ENCODE results near the gene NCAPH2. TPM values are rescaled to one million over a fixed set of nuclear protein-coding genes. Genes with fewer than 3 reads are reported as not detected.

Gene NCAPH2
- total RNA-seq, 1 experiment from 2014 or later = 113 TPM

DNA sequence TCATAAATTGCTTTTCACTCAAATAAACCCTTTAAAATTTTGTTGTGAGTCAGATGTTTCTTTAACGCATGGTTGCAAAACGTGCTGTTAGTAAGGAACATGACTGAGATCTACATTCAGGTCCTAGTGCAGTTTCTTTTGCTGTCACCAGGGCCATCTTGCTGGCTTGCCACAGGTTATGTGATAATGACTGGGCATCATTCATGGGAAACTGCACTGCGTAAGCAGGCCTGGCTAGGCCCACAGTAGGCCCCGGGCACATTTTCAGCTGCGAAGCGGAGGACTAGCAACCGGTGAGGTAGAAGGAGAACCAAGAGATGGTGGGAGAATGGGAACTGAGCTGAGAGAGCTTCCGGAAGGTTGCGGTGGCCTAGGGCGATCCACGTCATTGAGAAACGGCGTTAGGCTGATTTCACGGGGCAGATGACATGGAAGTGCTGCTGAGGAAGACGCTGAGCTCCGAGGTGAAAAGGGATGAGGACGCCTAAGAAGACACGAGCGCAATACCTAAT, 34.4 kb downstream of the NCAPH2 start:
- DNase-seq (ENCODE audit: low read depth in 1 of 2, low spot score in 2 of 2) = no peak
- no peak overlapping the region for H3K27ac ChIP-seq
- no peaks in the 10 kb centered on the region for H3K27me3 ChIP-seq (replicated peaks)
- H3K4me3 ChIP-seq = no peak overlapping the region
- H3K4me1 ChIP-seq (replicated peaks) = peaks cover 21% of the 10 kb centered on the region
- no peaks in the 10 kb centered on the region for H3K9me3 ChIP-seq (replicated peaks)
- no peaks in the 10 kb centered on the region for H3K36me3 ChIP-seq

- Histone ChIP-seq H3K9me3 (replicated peaks) (no peaks in the 10 kb centered on the region), H3K4me1 (replicated peaks) (peaks cover 18% of the 10 kb centered on the region), H3K27me3 (replicated peaks) (no peaks in the 10 kb centered on the region), H3K4me3 (no peak overlapping the region), H3K27ac (no peak overlapping the region), H3K36me3 (no peaks in the 10 kb centered on the region)
- DNase-seq (ENCODE audit: low read depth in 1 of 2, low spot score in 2 of 2) = no peak
Observed at GRCh38 chr22:50544078-50544745, 36.2 kb downstream of the NCAPH2 start.

DNA sequence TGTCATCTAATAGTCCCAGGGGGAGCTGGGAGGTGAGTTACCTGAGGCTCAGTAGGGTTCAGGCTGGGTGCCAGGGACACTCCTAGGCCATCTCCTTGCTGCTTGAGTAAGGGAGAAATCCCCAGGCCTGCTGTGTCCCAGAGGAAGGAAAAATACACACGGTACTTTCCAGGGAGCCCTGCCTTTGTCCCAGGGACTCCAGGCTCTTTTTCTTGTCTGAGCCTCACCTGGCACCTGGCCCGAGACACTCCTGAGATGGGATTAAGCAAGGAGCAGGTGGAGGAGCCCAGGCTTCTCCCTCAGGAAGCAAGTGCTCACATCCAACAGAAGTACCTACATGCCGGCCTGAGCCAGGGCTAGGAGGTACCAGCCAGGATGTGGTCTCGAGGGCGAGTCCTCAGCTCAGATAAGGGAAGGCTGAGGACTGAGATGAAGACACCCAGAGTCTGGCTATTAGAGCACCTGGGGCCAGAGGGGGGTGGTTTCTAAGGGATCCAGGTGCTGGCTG, 36.8 kb downstream of the NCAPH2 start:
- Histone ChIP-seq H3K4me3 (no peak overlapping the region), H3K36me3 (no peaks in the 10 kb centered on the region), H3K27me3 (replicated peaks) (no peaks in the 10 kb centered on the region), H3K9me3 (replicated peaks) (no peaks in the 10 kb centered on the region), H3K4me1 (replicated peaks) (peaks cover 12% of the 10 kb centered on the region), H3K27ac (no peak overlapping the region)
- DNase-seq (ENCODE audit: low read depth in 1 of 2, low spot score in 2 of 2) = no peak

DNA sequence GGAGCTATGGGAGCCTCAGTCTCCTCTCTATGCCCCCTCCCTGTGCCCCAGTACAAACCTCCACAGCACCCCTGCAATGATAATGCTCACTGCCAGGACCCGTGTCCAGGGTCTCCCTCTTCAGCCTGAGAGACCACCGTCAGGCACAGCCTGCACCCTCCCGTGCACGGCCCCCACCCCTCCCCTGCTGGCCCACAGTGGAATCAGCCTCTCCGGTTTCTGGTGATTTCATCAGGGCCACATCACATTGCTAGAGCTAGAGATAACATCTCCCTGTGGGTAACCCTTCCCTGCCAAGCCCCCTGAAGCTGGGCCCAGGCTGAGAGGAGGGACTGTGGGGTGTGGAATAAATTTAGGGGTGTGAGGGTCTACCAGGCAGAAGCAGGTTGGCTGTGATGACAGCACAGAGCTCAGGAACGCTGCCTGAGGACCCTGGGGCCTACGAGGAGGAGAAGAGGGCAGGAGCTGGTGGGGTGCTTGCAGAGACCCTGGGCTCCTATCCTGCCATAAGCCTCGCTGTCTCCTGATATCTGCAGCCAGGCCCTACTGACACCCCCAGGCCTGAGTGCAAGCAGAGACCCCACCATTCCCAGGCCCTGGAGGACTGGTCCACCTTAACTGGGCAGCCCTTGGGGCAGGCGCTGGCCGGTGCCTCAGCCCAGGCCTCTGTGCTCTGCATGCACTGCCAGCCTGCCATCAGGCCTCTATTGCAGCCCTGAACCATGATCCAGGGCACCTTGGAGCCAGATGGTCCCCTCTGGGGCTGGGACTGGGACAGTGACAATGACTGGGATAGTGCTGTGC, 37.7 kb downstream of the NCAPH2 start, which contains the start of gene KLHDC7B:
KLHDC7B (plus strand) TSS at position 378 of the 804 bp plus-strand sequence; CDS start at position 723, 345 bp downstream.
- no peaks in the 10 kb centered on the region for H3K36me3 ChIP-seq
- H3K9me3 ChIP-seq (replicated peaks) = no peaks in the 10 kb centered on the region
- peaks cover 9% of the 10 kb centered on the region for H3K4me1 ChIP-seq (replicated peaks)
- no peaks in the 10 kb centered on the region for H3K27me3 ChIP-seq (replicated peaks)
- no peak for DNase-seq (ENCODE audit: low read depth in 1 of 2, low spot score in 2 of 2)
- no peak within 1 kb of the TSS for H3K4me3 ChIP-seq
- H3K27ac ChIP-seq = no peak within 1 kb of the TSS

- no peak overlapping the region for H3K27ac ChIP-seq
- H3K36me3 ChIP-seq = no peaks in the 10 kb centered on the region
- no peak for DNase-seq (ENCODE audit: low read depth in 1 of 2, low spot score in 2 of 2)
- H3K4me1 ChIP-seq (replicated peaks) = peaks cover 4% of the 10 kb centered on the region; the same call in 1 of the 2 replicates
- no peaks in the 10 kb centered on the region for H3K9me3 ChIP-seq (replicated peaks)
- H3K27me3 ChIP-seq (replicated peaks) = no peaks in the 10 kb centered on the region
- H3K4me3 ChIP-seq = no peak overlapping the region
Observed at GRCh38 chr22:50546326-50547262, 38.6 kb downstream of the NCAPH2 start.

GRCh38 chr22:50547263-50547985, 39.4 kb downstream of the NCAPH2 start:
- no peak for DNase-seq (ENCODE audit: low read depth in 1 of 2, low spot score in 2 of 2)
- Histone ChIP-seq H3K27ac (no peak overlapping the region), H3K9me3 (replicated peaks) (no peaks in the 10 kb centered on the region), H3K4me3 (no peak overlapping the region), H3K4me1 (replicated peaks) (no peaks in the 10 kb centered on the region), H3K27me3 (replicated peaks) (no peaks in the 10 kb centered on the region), H3K36me3 (no peaks in the 10 kb centered on the region)

- Histone ChIP-seq H3K27me3 (replicated peaks) (no peaks in the 10 kb centered on the region), H3K27ac (no peak overlapping the region), H3K4me3 (no peak overlapping the region), H3K36me3 (no peaks in the 10 kb centered on the region), H3K4me1 (replicated peaks) (no peaks in the 10 kb centered on the region), H3K9me3 (replicated peaks) (no peaks in the 10 kb centered on the region)
- DNase-seq (ENCODE audit: low read depth in 1 of 2, low spot score in 2 of 2) = no peak
Observed at GRCh38 chr22:50548040-50548920, 40.3 kb downstream of the NCAPH2 start.

- Histone ChIP-seq H3K36me3 (no peaks in the 10 kb centered on the region), H3K4me1 (replicated peaks) (no peaks in the 10 kb centered on the region), H3K9me3 (replicated peaks) (no peaks in the 10 kb centered on the region), H3K4me3 (no peak overlapping the region), H3K27me3 (replicated peaks) (no peaks in the 10 kb centered on the region), H3K27ac (no peak overlapping the region)
- no peak for DNase-seq (ENCODE audit: low read depth in 1 of 2, low spot score in 2 of 2)
Observed at GRCh38 chr22:50548921-50549790, 41.1 kb downstream of the NCAPH2 start.

GRCh38 chr22:50550395-50550794, 42.4 kb downstream of the NCAPH2 start:
- Histone ChIP-seq H3K27ac (no peak overlapping the region), H3K36me3 (no peaks in the 10 kb centered on the region), H3K27me3 (replicated peaks) (no peaks in the 10 kb centered on the region), H3K4me3 (no peak overlapping the region), H3K4me1 (replicated peaks) (no peaks in the 10 kb centered on the region), H3K9me3 (replicated peaks) (no peaks in the 10 kb centered on the region)
- no peak for DNase-seq (ENCODE audit: low read depth in 1 of 2, low spot score in 2 of 2)

GRCh38 chr22:50551160-50551752, 43.2 kb downstream of the NCAPH2 start:
- no peaks in the 10 kb centered on the region for H3K9me3 ChIP-seq (replicated peaks)
- no peaks in the 10 kb centered on the region for H3K36me3 ChIP-seq
- H3K27me3 ChIP-seq (replicated peaks) = no peaks in the 10 kb centered on the region
- no peak overlapping the region for H3K4me3 ChIP-seq
- DNase-seq (ENCODE audit: low read depth in 1 of 2, low spot score in 2 of 2) = no peak
- H3K27ac ChIP-seq = no peak overlapping the region
- no peaks in the 10 kb centered on the region for H3K4me1 ChIP-seq (replicated peaks)

- Histone ChIP-seq H3K27me3 (replicated peaks) (no peaks in the 10 kb centered on the region), H3K4me1 (replicated peaks) (no peaks in the 10 kb centered on the region), H3K36me3 (no peaks in the 10 kb centered on the region), H3K9me3 (replicated peaks) (no peaks in the 10 kb centered on the region), H3K27ac (no peak overlapping the region), H3K4me3 (no peak overlapping the region)
- DNase-seq (ENCODE audit: low read depth in 1 of 2, low spot score in 2 of 2) = no peak
Observed at GRCh38 chr22:50553310-50553709, 45.3 kb downstream of the NCAPH2 start.

Measured in SJSA1 (cell line).